ENCODE data around the gene ATP6V0E2. TPM values are rescaled to one million over a fixed set of nuclear protein-coding genes. Genes with fewer than 3 reads are reported as not detected.
A peak's percentile ranks its signal among the peaks of the same experiment; 100 is the strongest.

ATP6V0E2 gene
- total and polyA plus RNA-seq, 4 donors = 8.6 to 34.8 (median 24.5) TPM

GRCh38 chr7:149883452-149883861 is 9.7 kb downstream of the ATP6V0E2 start:
- Histone ChIP-seq H3K4me1 (ENCODE audit: control insufficient read depth in 5 of 5, insufficient read depth in 5 of 5, low read length in 5 of 5) (peaks cover 0 to 11% (median 4%) of the 10 kb centered on the region in 5 donors), H3K36me3 (ENCODE audit: control insufficient read depth in 4 of 4, insufficient read depth in 4 of 4, low read length in 4 of 4) (peaks cover 0 to 8% (median 0%) of the 10 kb centered on the region in 4 donors), H3K9ac (ENCODE audit: insufficient read depth in 1 of 2, low read length in 2 of 2) (no peak overlapping the region), H3K27ac (ENCODE audit: low read depth in 1 of 2, low read length in 1 of 2) (no peak overlapping the region), H3K27me3 (ENCODE audit: control insufficient read depth in 3 of 3, insufficient read depth in 3 of 3, low read length in 2 of 3) (no peaks in the 10 kb centered on the region), H3K4me3 (no peak overlapping the region), H3K9me3 (ENCODE audit: control insufficient read depth in 4 of 4, insufficient read depth in 3 of 4, low read length in 3 of 4) (no peaks in the 10 kb centered on the region)
- ATAC-seq (ENCODE audit: insufficient read depth, low FRiP score) (peak; percentile 76), DNase-seq (peak; percentile 59 to 64 (median 60))
- 34 to 36% methylated on average over 12 of the region's 12 CpGs for WGBS, 2 donors
- peak; percentile 46 for TF ChIP-seq CTCF (IDR thresholded peaks at IDR 0.05; ENCODE audit: control extremely low read depth, extremely low read depth)

- no peak for TF ChIP-seq CTCF (IDR thresholded peaks at IDR 0.05; ENCODE audit: control extremely low read depth, extremely low read depth)
- ATAC-seq (ENCODE audit: insufficient read depth, low FRiP score) (peak; percentile 68), DNase-seq (no peak)
- 66 to 88% methylated on average over 4 of the region's 4 CpGs for WGBS, 2 donors
- Histone ChIP-seq H3K9me3 (ENCODE audit: control insufficient read depth in 4 of 4, insufficient read depth in 3 of 4, low read length in 3 of 4) (no peaks in the 10 kb centered on the region), H3K27me3 (ENCODE audit: control insufficient read depth in 3 of 3, insufficient read depth in 3 of 3, low read length in 2 of 3) (no peaks in the 10 kb centered on the region), H3K27ac (ENCODE audit: low read depth in 1 of 2, low read length in 1 of 2) (no peak overlapping the region), H3K36me3 (ENCODE audit: control insufficient read depth in 4 of 4, insufficient read depth in 4 of 4, low read length in 4 of 4) (peaks cover 0 to 8% (median 0%) of the 10 kb centered on the region in 4 donors), H3K4me3 (no peak overlapping the region), H3K9ac (ENCODE audit: insufficient read depth in 1 of 2, low read length in 2 of 2) (no peak overlapping the region), H3K4me1 (ENCODE audit: control insufficient read depth in 5 of 5, insufficient read depth in 5 of 5, low read length in 5 of 5) (peaks cover 0 to 11% (median 4%) of the 10 kb centered on the region in 5 donors)
Measured at GRCh38 chr7:149884016-149884415, 10.2 kb downstream of the ATP6V0E2 start.

- DNase-seq = peak in 1 of 3 donors; percentile 46
- H3K4me3 ChIP-seq = no peak overlapping the region
- 82 to 91% methylated on average over 2 of the region's 2 CpGs for WGBS, 2 donors
- no peaks in the 10 kb centered on the region for H3K27me3 ChIP-seq (ENCODE audit: control insufficient read depth in 3 of 3, insufficient read depth in 3 of 3, low read length in 2 of 3)
- TF ChIP-seq CTCF (IDR thresholded peaks at IDR 0.05; ENCODE audit: control extremely low read depth, extremely low read depth) = no peak
- H3K9ac ChIP-seq (ENCODE audit: insufficient read depth in 1 of 2, low read length in 2 of 2) = no peak overlapping the region
- H3K9me3 ChIP-seq (ENCODE audit: control insufficient read depth in 4 of 4, insufficient read depth in 3 of 4, low read length in 3 of 4) = no peaks in the 10 kb centered on the region
- H3K36me3 ChIP-seq (ENCODE audit: control insufficient read depth in 4 of 4, insufficient read depth in 4 of 4, low read length in 4 of 4) = peaks cover 0 to 4% (median 0%) of the 10 kb centered on the region in 4 donors
- no peak overlapping the region for H3K27ac ChIP-seq (ENCODE audit: low read depth in 1 of 2, low read length in 1 of 2)
- H3K4me1 ChIP-seq (ENCODE audit: control insufficient read depth in 5 of 5, insufficient read depth in 5 of 5, low read length in 5 of 5) = peaks cover 0 to 11% (median 4%) of the 10 kb centered on the region in 5 donors
- no peak for ATAC-seq (ENCODE audit: insufficient read depth, low FRiP score)
Measured at GRCh38 chr7:149884541-149884940, 10.8 kb downstream of the ATP6V0E2 start.

All from lung (tissue), 12 donors.